Measurements from ENCODE around the gene IKZF3.
"Not testable (repeated sequence)": the region's sequence is repeated elsewhere in the genome, so short reads cannot be mapped to it uniquely, and the experiment has no call there.

IKZF3 gene

DNA sequence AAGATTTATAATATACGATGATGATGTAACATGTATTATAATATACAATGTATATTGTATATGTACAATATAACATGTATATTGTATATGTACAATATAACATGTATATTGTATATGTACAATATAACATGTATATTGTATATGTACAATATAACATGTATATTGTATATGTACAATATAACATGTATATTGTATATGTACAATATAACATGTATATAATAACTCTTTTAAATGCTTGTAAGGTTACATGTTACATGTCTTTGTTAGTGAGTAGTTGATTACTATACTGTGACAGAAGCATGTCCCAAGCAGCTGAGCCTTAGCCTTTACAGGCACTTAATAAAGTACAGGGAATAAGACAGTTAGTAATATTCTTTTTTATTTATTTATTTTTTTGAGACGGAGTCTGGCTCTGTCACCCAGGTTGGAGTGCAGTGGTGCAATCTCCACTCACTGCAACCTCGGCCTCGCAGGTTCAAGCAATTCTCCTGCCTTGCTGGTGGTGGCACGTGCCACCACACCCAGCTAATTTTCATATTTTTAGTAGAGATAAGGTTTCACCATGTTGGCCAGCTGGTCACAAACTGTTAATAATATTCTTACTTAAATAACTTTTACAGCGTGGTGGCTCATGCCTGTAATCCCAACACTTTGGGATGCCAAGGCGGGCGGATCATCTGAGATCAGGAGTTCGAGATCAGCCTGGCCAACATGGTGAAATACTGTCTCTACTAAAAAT is 8.0 kb downstream of the IKZF3 start:
- not testable (repeated sequence) for DNase-seq

DNA sequence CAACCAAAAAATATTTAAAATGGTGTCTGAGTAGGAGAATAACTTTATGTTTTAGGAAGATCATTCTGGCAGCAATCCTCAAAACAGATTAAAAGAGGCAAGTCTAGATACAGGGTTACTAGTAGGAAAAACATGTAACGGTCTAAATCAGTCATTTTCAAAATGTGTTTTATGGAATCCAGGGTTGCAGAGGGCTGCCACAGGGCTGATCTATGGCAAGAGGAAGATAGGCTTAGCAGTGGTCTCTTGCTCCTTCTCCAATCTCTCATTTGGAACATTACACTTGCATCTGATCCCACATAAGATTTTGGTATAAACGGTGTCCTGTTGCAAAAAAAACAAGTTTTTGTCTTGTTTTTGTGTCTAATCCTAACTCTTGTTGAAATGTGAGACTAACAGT is 9.2 kb downstream of the IKZF3 start:
- DNase-seq: no peak

DNA sequence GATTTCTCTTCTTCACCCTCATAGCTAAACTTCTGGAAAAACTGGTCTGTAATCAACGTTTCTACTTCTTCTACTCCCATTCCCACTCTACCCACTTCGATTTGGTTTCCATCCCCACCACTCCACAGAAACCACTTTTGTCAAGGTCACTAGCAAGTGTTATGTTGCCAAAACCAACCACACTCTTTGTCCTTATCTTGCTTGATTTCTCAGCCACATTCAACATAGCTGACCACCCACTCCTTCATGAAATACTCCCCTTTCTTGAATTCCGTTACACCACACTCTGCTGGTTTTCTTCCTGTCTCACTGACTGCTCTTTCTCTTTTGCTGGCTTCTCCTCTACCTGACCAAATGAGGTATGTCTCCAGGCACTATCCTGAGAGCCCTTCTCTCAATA is 11.9 kb downstream of the IKZF3 start:
- DNase-seq: no peak

DNA sequence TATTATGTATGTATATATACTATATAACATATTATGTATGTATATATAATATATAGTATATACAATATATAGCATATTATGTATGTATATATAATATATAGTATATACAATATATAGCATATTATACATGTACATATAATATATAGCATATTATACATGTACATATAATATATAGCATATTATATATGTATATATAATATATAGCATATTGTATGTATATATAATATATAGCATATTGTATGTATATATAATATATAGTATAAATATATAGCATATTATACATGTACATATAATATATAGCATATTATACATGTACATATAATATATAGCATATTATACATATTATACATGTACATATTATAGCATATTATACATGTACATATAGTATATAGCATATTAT is 13.9 kb downstream of the IKZF3 start:
- DNase-seq: not testable (repeated sequence)

DNA sequence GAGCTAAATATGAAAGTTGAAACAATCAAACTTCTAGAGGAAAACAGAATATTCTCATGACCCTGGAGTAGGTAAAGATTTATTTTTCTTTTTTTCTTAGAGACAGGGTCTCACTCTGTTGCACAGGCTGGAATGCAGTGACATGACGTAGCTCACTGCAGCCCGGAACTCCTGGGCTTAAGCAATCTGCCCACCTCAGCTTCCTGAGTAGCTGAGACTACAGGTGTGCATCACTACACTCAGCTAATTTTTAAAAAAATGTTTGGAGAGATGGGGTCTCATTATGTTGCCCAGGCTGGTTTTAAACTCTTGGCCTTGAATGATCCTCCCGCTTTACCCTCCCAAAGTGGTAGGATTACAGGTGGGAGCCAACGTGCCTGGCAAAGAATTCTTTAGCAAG is 15.5 kb downstream of the IKZF3 start:
- no peak for DNase-seq

DNA sequence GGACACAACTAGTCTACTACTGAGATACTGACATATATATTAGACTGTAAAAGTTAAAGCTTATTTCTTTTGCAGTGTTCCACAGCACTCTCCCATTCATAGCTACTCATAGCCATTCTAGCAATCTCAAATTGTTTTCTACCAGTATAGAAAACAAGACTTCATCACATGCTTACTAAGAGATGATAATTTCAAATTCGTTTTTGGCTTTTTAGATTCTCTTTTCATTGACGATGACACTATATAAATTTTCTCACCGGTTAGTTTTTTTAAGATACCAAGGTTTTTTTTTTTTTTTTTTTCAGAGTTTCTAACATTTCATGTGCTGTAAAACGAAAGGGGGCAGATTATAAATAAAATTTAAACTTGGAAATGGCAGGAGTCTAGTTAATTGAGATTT is 17.9 kb downstream of the IKZF3 start:
- no peak for DNase-seq

DNA sequence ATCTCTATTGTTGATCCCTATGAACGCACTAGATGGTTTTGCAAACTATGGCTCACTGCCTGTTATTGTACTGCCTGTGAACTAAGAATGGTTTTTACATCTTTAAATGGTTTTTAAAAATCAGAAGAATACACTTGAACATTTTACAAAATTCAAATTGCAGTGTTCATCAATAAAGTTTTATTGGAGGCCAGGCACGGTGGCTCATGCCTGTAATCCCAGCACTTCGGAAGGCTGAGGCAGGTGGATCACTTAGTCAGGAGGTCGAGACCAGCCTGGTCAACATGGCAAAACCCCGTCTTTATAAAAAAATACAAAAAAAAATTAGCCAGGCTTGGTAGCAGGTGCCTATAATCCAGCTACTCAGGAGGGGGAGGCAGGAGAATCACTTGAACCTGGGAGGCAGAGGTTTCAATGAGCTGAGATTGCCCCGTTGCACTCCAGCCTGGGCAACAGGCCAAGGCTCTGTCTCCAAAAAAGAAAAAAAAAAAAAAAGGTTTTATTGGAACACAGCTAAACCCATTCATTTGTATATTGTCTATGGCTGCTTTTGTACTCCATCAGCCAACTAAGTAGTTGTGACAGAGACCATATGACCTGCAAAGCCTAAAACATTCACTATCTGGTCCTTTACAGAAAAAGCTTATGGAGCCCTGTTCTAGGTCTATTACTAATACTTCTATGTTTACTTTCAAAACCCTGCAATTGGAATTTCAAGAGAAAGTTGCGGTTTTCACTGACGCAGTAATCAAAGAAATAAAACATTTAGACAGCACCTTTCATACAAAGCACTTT is 18.9 kb downstream of the IKZF3 start:
- DNase-seq: peak; percentile 54

DNA sequence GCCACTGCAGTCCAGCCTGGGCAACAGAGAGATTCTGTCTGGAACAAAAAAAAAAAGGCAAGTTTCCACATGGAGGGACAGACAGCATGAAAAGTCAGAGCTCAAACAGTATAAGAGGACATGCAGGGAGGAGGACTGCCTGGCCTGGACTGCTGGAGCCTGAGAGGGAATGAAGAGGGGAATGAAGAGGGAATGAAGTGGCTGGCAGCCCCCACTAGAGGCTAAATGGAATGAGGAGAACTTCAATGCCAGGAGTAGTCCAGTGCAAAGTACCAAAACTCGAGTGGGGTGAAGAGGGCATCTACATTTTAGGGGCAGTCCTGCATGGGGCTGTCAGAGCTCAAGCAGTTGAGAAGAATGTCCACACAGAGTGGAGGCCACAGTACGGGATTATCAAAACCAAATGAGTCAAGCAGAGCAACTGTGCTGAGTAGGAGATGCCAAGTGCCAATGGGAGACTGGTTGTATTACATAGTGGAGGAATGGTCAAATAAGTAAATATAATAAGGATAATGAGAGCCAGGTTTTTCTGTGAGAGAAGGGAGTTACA is 22.9 kb downstream of the IKZF3 start:
- no peak for DNase-seq

DNA sequence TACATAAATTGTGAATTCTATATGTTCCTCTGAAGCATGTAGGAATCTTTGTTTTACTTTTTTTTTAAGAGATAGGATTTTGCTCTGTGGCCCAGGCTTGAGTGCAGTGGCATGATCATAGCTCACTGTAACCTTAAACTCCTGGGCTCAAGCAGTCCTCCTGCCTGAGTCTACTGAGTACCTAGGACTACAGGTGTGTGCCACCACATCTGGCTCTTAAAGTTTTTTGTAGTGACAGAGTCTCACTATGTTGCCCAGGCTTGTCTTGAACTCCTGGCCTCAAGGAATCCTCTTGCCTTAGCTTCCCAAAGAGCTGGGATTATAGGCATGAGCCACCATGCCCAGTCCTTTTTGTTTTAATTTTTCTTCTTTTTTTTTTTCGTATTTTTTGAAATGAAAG is 25.3 kb downstream of the IKZF3 start:
- no peak for DNase-seq

DNA sequence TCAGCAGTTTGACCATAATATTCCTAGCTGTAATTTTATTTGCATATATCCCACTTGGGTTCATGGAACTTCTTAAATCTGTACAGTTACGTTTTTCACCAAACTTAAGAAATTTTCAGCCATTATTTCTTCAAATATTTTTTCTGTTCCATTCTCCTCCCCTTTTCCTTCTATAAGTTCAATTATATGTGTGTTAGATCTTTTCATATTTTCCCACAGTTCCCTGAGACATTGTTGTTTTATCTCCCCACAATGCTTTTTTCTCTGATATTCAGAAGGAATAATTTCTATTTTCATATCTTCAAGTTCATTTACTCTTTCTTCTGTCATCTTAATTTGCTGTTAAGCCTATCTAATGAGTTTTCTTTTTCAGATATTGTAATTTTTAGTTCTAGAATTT is 26.1 kb downstream of the IKZF3 start:
- DNase-seq: no peak

DNA sequence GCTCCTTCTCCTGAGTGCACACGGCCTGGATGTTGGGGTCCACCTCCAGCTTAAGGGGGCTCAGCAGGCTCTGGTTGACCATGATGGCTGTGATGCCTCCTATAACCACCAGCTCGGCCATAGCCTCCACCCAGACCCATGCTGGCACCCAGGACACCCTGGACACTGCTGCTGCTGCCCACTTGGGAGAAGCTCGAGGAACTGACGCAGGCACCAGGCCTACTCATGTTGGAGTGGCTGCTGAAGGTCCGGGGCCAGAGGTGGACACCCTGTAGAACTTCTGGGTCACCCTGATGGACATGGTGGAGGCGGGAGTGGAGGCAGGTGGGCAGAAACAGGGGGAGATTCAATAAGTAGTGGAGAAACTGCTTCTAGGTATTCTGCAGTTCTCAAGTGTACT is 28.0 kb downstream of the IKZF3 start:
- DNase-seq: no peak

DNA sequence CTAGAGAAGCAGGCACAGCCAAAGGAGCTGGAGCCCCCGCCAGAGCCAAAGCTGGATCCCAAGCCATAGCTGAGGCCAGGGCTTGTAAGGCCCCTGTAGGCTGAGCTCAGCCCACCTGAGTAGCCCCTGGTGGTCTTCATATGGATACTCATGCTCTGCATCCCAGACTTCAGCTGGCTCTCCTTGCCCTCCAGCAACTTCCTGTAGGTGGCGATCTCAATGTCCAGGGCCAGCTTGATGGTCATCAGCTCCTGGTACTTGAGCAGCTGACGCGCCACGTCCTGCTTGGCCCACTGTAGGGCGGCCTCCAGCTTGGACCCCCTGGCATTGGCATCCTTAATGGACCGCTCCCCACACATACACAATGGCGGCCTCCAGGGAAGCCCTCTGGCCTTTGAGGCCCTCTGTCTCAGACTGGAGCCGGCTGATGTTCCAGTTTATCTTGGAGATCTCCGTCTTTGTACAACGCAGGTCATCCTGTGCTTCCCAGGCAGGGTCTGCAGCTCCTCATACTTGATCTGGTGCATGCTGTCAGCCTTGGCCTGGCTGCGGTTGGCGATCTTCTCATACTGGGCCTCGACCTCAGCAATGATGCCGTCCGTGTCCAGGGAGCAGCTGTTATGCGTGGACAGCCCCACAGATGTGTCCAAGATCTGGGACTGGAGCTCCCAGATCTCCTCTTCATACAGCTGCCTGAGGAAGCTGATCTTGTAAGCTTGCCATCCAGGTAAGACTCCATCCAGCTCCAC is 28.9 kb downstream of the IKZF3 start:
- no peak for DNase-seq

DNA sequence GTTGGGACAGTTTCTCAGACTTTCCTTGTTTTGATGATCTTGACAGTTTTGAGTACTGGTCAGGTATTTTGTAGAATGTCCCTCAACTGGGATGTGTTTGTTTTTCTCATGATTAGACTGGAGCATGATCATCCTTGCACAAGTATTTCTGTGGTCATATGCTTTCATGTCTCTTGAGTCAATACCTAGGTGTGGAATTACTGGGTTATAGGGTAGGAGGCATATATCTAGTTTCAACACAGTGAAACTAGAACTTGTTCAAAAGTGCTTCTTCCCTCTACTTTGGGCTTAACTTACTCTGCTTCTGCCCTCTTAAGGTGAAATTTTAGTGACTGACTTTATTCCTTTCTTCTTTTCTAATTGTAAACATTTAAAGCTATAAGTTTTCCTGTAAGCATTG is 30.1 kb downstream of the IKZF3 start:
- no peak for DNase-seq

DNA sequence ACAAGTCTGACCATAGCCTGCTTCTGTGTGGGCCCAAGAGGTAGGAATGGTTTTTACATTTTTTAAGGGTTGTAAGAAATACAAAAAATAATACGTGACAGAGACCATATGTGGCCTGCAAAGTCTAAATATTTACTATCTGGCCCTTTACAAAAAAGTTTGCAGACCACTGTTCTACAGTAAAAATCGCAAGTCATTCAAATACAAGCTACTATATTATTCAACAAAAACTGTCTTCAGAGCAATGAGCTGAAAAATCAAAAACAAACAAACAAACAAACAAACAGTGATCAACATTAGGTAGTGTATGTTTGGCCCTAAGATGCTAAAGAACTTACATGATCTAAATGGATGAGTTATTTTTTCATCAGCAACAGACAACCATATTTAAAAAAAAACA is 32.5 kb downstream of the IKZF3 start:
- no peak for DNase-seq

DNA sequence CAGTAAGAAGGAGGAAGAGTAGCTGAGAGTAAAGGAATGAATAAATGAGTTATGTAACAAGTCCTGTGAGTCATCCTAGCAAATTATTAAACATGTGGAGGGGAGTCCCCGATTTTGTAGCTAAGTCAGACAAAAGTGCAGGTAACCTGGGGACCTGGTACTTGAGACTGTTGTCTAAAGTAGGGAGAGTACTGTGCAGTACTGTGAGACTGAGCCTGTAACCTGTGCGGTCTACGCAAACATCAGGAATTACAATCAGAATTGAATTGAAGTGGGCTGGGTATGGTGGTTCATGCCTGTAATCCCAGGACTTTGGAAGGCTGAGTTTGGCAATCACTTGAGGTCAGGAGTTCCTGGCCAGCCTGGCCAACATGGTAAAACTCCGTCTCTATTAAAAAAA is 35.7 kb downstream of the IKZF3 start:
- DNase-seq: no peak

DNA sequence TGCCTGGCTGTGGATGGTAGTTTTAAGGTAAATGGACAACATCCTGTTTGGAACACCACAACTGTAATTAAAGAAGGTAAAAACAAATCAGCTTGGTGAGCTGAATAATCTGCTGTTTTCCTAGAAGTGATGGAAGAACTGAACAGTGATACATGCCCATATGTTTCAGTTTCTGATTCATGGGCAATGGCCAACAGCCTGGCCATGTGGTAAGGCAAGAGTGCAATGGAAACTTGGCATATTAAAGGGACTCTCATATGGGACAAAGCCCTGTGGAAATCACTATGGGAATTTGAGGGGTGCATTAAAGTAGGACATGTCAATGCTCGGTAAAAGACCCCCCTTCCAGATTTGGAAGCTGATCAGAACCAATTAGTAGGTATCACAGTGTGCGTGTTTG is 37.8 kb downstream of the IKZF3 start:
- no peak for DNase-seq

DNA sequence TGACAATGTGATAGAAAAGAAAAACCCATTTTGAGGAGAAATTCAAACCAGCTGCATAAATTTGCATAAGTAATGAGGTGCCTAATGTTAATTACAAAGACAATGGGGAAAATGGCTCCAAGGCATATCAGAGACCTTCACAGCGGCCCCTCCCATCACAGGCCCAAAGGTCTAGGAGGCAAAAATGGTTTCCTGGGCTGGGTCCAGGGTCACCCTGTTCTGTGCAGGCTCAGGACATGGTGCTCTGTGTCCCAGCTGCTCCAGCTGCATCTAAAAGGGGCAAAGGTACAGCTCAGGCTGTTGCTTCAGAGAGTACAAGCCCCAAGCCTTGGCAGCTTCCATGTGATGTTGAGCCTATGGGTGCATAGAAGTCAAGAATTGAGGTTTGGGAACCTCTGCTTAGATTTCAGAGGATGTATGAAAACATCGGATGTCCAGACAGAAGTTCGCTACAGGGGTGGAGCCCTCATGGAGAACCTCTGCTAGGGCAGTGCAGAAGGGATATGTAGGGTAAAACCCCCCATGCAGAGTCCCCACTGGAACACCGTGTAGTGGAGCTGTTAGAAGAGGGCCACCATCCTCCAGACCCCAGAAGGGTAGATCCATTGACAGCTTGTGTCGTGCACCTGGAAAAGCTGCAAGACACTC is 40.6 kb downstream of the IKZF3 start:
- no peak for DNase-seq

DNA sequence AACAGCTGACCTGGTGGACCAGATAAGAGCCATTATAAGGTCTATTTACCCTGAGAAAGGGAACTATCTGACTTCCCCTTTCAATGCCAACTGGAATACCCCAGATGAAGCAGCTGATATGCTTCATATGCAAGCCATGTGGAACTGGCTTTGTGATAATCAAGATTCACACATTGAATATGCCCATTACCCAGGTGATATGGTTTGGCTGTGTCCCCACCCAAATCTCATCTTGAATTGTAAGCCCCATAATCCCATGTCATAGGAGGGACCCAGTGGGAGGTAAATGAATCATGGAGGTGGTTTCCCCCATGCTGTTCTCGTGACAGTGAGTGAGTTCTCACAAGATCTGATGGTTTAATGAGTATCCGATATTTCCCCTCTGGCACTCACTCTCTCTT is 42.1 kb downstream of the IKZF3 start:
- DNase-seq: no peak

DNA sequence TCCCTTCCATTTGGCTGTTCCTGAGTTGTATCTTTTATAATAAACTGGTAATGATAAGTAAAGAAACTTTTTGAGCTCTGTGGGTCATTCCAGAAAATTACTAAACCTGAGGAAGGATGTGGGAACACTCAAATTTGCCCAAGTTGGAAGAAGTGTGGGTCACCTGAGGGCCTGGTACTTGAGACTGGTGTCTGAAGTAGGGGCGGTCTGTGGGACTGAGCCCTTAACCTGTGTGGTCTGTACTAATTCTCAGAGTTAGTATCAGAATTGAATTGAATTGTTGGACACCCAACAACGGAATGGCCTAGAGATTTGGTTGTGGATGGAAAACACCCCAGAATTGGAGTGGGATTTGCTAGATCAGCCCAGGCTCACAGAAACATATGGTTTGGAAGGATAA is 43.1 kb downstream of the IKZF3 start:
- no peak for DNase-seq

DNA sequence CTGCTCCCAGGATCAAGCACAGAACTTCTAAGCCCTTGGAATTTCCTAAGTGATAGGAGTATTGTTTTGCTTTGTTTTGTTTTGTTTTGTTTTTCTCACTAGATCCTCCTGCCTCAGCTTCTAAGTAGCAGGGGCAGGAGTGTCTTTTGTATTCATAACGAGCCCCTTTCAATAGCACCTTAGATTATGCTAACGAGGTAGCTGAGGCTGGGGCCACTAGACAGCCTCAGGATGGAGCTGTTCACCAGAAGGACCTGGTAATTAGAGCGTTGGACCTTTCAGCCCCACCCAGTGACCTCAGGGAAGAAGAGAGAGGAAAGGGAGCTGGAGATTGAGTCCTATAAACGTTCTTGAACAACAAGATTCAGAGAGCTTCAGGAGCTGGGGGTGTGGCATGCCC is 43.6 kb downstream of the IKZF3 start:
- DNase-seq: no peak

DNA sequence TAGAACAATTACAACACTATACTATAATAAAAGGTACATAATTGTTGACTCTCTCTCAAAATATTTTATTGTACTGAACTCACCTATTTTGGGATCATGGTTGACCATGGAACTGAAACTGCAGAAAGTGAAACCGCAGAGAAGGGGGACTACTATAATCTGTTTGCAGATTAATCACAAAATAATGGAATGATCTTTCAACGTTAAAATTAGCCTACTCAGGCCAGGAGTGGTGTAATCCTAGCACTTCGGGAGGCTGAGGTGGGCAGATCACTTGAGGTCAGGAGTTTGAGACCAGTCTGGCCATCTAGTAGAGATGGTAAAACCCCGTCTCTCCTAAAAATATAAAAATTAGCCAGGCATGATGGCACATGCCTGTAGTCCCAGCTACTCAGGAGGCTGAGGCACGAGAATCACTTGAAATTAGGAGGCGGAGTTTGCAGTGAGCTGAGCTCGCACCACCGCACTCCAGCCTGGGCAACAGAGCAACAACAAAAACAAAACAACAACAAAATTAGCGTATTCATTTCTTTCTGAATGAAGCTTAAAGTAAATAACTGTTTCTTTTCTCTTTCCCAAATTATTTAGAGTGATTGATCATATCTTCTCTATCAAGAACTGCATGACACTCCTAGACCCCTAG is 45.6 kb downstream of the IKZF3 start:
- DNase-seq: peak; percentile 44

DNA sequence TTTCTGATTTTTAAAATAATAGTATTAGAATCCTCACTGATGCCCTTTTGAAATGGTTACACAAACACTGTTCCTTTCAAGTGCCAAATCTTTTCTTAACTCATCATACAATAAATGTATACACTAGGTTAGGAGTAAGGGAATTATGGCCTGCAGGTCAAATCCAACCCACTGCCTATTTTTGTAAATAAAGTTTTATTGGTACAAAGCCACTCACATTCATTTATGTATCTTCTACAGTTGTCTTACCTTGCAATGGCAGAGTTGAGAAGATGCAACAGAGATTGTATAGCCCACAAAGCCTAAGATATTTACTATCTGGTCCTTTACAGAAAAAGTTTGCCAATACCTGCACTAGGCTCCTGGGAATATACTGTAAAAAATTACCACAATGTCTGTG is 47.8 kb downstream of the IKZF3 start:
- no peak for DNase-seq

DNA sequence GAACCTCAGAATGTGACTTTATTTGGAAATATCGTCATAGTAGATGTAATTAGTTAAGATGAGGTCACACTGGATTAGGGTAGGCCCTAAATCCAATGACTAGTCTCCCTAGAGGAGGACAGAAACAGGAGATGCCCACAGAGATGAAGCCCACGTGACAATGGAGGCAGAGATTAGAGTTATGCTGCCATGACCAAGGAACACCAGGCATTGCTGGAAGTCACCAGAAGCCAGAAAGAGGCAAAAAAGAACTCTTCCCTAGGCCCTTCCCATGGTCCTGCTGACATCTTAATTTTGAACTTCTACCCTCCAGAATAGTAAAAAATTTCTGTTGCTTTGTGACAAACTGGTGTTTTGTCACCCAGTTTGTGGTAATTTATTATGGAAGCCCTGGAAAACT is 49.6 kb downstream of the IKZF3 start:
- DNase-seq: no peak

All from RPMI8226 (cell line).